HG03139 (cell line): ENCODE measurements around the gene RGS7.
"Not testable (repeated sequence)": the region's sequence is repeated elsewhere in the genome, so short reads cannot be mapped to it uniquely, and the experiment has no call there.

Experiments
- ATAC-seq: cut with Tn5 transposase; IDR thresholded peaks from one replicate; pipeline ENCODE4 v1.9.1; 2021; ENCODE audit not compliant: unreplicated experiment

The RGS7 gene

GRCh38 chr1:241142493-241142892, 214.5 kb downstream of the RGS7 start:
- ATAC-seq: no peak

GRCh38 chr1:241141646-241142045, 215.4 kb downstream of the RGS7 start:
- ATAC-seq: not testable (repeated sequence)

GRCh38 chr1:241140670-241141069, 216.3 kb downstream of the RGS7 start:
- ATAC-seq: no peak

- ATAC-seq: no peak
These were observed 218.0 kb downstream of the RGS7 start for GRCh38 chr1:241139047-241139446.

GRCh38 chr1:241138248-241138647, 218.8 kb downstream of the RGS7 start:
- ATAC-seq: no peak

- no peak for ATAC-seq
These were observed 220.6 kb downstream of the RGS7 start for GRCh38 chr1:241136389-241136788.

GRCh38 chr1:241131636-241132194, 225.3 kb downstream of the RGS7 start:
- no peak for ATAC-seq

GRCh38 chr1:241130881-241131280, 226.1 kb downstream of the RGS7 start:
- no peak for ATAC-seq

- ATAC-seq: no peak
These were observed 227.6 kb downstream of the RGS7 start for GRCh38 chr1:241129207-241129960.

GRCh38 chr1:241125286-241125685, 231.7 kb downstream of the RGS7 start:
- no peak for ATAC-seq

- ATAC-seq: no peak
These were observed 239.0 kb downstream of the RGS7 start for GRCh38 chr1:241118049-241118448.

GRCh38 chr1:241115784-241116183, 241.2 kb downstream of the RGS7 start:
- no peak for ATAC-seq

GRCh38 chr1:241114699-241115233, 242.2 kb downstream of the RGS7 start:
- no peak for ATAC-seq

GRCh38 chr1:241113557-241113956, 243.4 kb downstream of the RGS7 start:
- no peak for ATAC-seq

GRCh38 chr1:241109039-241109438, 248.0 kb downstream of the RGS7 start:
- no peak for ATAC-seq

GRCh38 chr1:241105147-241105546, 251.9 kb downstream of the RGS7 start:
- ATAC-seq: no peak

- ATAC-seq: no peak
These were observed 254.3 kb downstream of the RGS7 start for GRCh38 chr1:241102664-241103063.

GRCh38 chr1:241101622-241102021, 255.4 kb downstream of the RGS7 start:
- ATAC-seq: no peak

GRCh38 chr1:241097479-241097878, 259.5 kb downstream of the RGS7 start:
- no peak for ATAC-seq

GRCh38 chr1:241096982-241097381, 260.0 kb downstream of the RGS7 start:
- ATAC-seq: no peak

- no peak for ATAC-seq
These were observed 261.2 kb downstream of the RGS7 start for GRCh38 chr1:241095847-241096246.

GRCh38 chr1:241090798-241091197, 266.2 kb downstream of the RGS7 start:
- no peak for ATAC-seq
